Measurements from ENCODE around the gene KCNMA1.

Gene KCNMA1

GRCh38 chr10:76984559-76985443 is 652.8 kb downstream of the KCNMA1 start:
- peak; percentile 16 for DNase-seq

GRCh38 chr10:76983624-76984023 is 654.0 kb downstream of the KCNMA1 start:
- DNase-seq = no peak

GRCh38 chr10:76982671-76983070 is 654.9 kb downstream of the KCNMA1 start:
- no peak for DNase-seq

GRCh38 chr10:76981251-76981650 is 656.4 kb downstream of the KCNMA1 start:
- no peak for DNase-seq

- DNase-seq = no peak
Measured at GRCh38 chr10:76977901-76978300, 659.7 kb downstream of the KCNMA1 start.

GRCh38 chr10:76977046-76977445 is 660.6 kb downstream of the KCNMA1 start:
- no peak for DNase-seq

GRCh38 chr10:76976142-76976541 is 661.5 kb downstream of the KCNMA1 start:
- DNase-seq = no peak

- no peak for DNase-seq
Measured at GRCh38 chr10:76975126-76975525, 662.5 kb downstream of the KCNMA1 start.

GRCh38 chr10:76974017-76974691 is 663.5 kb downstream of the KCNMA1 start:
- DNase-seq = no peak

GRCh38 chr10:76973091-76974016 is 664.3 kb downstream of the KCNMA1 start:
- DNase-seq = no peak

- no peak for DNase-seq
Measured at GRCh38 chr10:76972541-76972940, 665.1 kb downstream of the KCNMA1 start.

- DNase-seq = no peak
Measured at GRCh38 chr10:76971547-76972170, 665.9 kb downstream of the KCNMA1 start.

GRCh38 chr10:76970711-76971519 is 666.7 kb downstream of the KCNMA1 start:
- DNase-seq = no peak

GRCh38 chr10:76969366-76969948 is 668.2 kb downstream of the KCNMA1 start:
- DNase-seq = no peak

- no peak for DNase-seq
Measured at GRCh38 chr10:76968483-76968882, 669.1 kb downstream of the KCNMA1 start.

GRCh38 chr10:76962851-76963250 is 674.8 kb downstream of the KCNMA1 start:
- DNase-seq = no peak

GRCh38 chr10:76961841-76962240 is 675.8 kb downstream of the KCNMA1 start:
- no peak for DNase-seq

GRCh38 chr10:76959111-76959510 is 678.5 kb downstream of the KCNMA1 start:
- no peak for DNase-seq

GRCh38 chr10:76954838-76955237 is 682.8 kb downstream of the KCNMA1 start:
- DNase-seq = no peak

GRCh38 chr10:76950354-76950753 is 687.3 kb downstream of the KCNMA1 start:
- no peak for DNase-seq

- DNase-seq = no peak
Measured at GRCh38 chr10:76946270-76946669, 691.3 kb downstream of the KCNMA1 start.

All from effector CD8-positive, alpha-beta T cell (primary cell).